ENCODE results near the gene MORN1. TPM values are rescaled to one million over a fixed set of nuclear protein-coding genes. Genes with fewer than 3 reads are reported as not detected.

MORN1 gene
- total and polyA plus RNA-seq, 2 donors (not counting 3 experiments of a cell fraction or from before 2014, with no cell fraction given): 4.3 to 6.4 TPM

DNA sequence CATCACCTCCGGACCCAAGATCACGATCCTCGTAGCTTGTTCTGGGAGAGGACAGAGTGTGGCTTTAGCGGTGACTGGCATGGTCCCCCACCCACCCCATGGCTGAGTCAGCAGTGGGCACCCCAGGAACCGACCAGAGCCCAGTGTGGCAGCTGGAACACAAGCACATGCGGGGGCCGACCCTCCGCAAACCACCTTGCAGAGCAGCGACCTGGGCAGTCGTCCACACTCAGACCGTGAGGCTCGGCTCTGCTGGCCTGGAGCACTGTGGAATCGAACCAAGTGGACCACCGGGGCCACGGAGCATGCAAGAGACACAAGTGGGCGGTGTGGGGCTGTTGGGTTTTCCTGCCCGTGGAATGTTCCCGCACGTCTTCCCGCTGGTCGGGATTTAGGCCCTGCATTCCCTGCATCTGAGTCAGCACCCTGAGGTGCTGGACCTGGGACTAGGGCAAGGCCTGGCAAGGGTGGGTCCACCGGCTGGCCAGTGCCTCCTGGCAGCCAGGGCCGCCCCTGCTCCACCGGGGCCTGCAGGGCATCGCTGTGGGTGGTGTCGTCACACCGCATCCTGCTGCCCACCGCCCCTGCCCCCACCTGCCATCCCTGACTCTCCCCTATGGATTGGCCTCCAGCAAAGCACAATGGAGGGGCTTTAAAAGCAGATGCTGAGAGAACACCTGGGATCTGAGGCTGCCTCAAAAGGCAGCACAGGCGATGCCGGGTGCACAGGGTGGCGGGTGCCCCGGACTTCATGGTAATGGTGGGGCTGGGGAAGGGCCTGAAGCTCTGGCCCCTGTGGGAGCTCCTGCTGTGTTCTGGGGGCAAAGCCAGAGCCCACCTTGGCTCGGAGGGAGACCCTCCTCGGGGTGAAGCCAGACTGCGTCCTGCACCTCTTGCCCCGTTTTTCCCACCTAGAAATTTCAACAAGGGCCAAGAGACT, 18.5 kb downstream of the MORN1 start:
- FAIRE-seq (no peak), DNase-seq (ENCODE audit: low read depth, low spot score) (no peak)
- no peak overlapping the region for H3K27ac ChIP-seq (ENCODE audit: insufficient read depth, low read depth, low read length)
- TF ChIP-seq POLR2AphosphoS5 (IDR thresholded peaks at IDR 0.05; ENCODE audit: insufficient read depth, low read depth, low read length) (no peak), JUN (IDR thresholded peaks at IDR 0.05; ENCODE audit: borderline replicate concordance, insufficient read depth, insufficient read length, low read depth) (no peak), EZH2 (IDR thresholded peaks at IDR 0.05; ENCODE audit: borderline replicate concordance, low read depth, low read length, severe bottlenecking) (no peak), POLR2A (IDR thresholded peaks at IDR 0.05; ENCODE audit: low read depth, low read length) (no peak), GATA2 (IDR thresholded peaks at IDR 0.05; ENCODE audit: insufficient read depth, insufficient read length, low read depth, low read length) (no peak), MYC (IDR thresholded peaks at IDR 0.05; ENCODE audit: low read depth, low read length) (no peak), FOS (IDR thresholded peaks at IDR 0.05; ENCODE audit: borderline replicate concordance, insufficient read depth, low read length) (no peak)
- TF ChIP-seq, protein P1, sequence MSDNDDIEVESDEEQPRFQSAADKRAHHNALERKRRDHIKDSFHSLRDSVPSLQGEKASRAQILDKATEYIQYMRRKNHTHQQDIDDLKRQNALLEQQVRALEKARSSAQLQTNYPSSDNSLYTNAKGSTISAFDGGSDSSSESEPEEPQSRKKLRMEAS (IDR thresholded peaks at IDR 0.05; ENCODE audit: insufficient read depth, insufficient read length): no peak
- TF ChIP-seq, protein P2, sequence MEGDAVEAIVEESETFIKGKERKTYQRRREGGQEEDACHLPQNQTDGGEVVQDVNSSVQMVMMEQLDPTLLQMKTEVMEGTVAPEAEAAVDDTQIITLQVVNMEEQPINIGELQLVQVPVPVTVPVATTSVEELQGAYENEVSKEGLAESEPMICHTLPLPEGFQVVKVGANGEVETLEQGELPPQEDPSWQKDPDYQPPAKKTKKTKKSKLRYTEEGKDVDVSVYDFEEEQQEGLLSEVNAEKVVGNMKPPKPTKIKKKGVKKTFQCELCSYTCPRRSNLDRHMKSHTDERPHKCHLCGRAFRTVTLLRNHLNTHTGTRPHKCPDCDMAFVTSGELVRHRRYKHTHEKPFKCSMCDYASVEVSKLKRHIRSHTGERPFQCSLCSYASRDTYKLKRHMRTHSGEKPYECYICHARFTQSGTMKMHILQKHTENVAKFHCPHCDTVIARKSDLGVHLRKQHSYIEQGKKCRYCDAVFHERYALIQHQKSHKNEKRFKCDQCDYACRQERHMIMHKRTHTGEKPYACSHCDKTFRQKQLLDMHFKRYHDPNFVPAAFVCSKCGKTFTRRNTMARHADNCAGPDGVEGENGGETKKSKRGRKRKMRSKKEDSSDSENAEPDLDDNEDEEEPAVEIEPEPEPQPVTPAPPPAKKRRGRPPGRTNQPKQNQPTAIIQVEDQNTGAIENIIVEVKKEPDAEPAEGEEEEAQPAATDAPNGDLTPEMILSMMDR (IDR thresholded peaks at IDR 0.05; ENCODE audit: extremely low read depth in 1 of 2, insufficient read depth in 1 of 2, low read depth in 1 of 2, low read length in 2 of 2): no peak
- no peak overlapping the region for H3K4me2 ChIP-seq (ENCODE audit: insufficient read depth, low read length)
- H3K27me3 ChIP-seq (ENCODE audit: control insufficient read depth in 2 of 2, insufficient read depth in 2 of 2, low read length in 2 of 2): no peaks in the 10 kb centered on the region
- H3K9ac ChIP-seq (replicated peaks; ENCODE audit: extremely low read depth, insufficient read depth, low read length): no peak overlapping the region
- BruUV-seq (replicated peaks): no TSS peak
- H2AFZ ChIP-seq (ENCODE audit: low read depth, low read length): no peak overlapping the region
- ChIA-PET CTCF (interaction anchor here (0.9 to 1.7 kb wide), 2 partner anchors 9 to 178 kb away, joined by 3 to 5 read pairs; partner anchors contain the start of gene FAAP20), POLR2A (no interaction called here)
- H3K4me3 ChIP-seq (replicated peaks in 1 of 3; ENCODE audit: insufficient read depth in 1 of 3, low read depth in 1 of 3, low read length in 3 of 3): no peak overlapping the region
- dilution Hi-C loops (cut with MboI; ENCODE audit: extremely low pct_ligation_motif_present, low sequenced_read_pairs): loop anchor here (10.0 kb wide), 1 partner anchor 178 kb away; the partner anchor contains the start of gene FAAP20
- H3K36me3 ChIP-seq (ENCODE audit: control insufficient read depth in 2 of 2, extremely low read depth in 1 of 2, insufficient read depth in 2 of 2, low read length in 2 of 2): no peaks in the 10 kb centered on the region
- no peaks in the 10 kb centered on the region for H3K79me2 ChIP-seq (ENCODE audit: control insufficient read depth, insufficient read depth, low read length)
- intact Hi-C loops (cut with micrococcal nuclease): no loop called here
- no peaks in the 10 kb centered on the region for H3K9me1 ChIP-seq (replicated peaks; ENCODE audit: control insufficient read depth, extremely low read depth, insufficient read depth, low read length)
- H3K4me1 ChIP-seq (ENCODE audit: control insufficient read depth, extremely low read depth, insufficient read depth, low read length): no peaks in the 10 kb centered on the region
- no peaks in the 10 kb centered on the region for H3K9me3 ChIP-seq (replicated peaks; ENCODE audit: control insufficient read depth, insufficient read depth, low read length)
- H4K20me1 ChIP-seq (replicated peaks; ENCODE audit: control insufficient read depth, extremely low read depth, insufficient read depth, low read length): no peaks in the 10 kb centered on the region
